Measurements from ENCODE around the gene CD72.
"Not testable (repeated sequence)": the region's sequence is repeated elsewhere in the genome, so short reads cannot be mapped to it uniquely, and the experiment has no call there.

Gene CD72

DNA sequence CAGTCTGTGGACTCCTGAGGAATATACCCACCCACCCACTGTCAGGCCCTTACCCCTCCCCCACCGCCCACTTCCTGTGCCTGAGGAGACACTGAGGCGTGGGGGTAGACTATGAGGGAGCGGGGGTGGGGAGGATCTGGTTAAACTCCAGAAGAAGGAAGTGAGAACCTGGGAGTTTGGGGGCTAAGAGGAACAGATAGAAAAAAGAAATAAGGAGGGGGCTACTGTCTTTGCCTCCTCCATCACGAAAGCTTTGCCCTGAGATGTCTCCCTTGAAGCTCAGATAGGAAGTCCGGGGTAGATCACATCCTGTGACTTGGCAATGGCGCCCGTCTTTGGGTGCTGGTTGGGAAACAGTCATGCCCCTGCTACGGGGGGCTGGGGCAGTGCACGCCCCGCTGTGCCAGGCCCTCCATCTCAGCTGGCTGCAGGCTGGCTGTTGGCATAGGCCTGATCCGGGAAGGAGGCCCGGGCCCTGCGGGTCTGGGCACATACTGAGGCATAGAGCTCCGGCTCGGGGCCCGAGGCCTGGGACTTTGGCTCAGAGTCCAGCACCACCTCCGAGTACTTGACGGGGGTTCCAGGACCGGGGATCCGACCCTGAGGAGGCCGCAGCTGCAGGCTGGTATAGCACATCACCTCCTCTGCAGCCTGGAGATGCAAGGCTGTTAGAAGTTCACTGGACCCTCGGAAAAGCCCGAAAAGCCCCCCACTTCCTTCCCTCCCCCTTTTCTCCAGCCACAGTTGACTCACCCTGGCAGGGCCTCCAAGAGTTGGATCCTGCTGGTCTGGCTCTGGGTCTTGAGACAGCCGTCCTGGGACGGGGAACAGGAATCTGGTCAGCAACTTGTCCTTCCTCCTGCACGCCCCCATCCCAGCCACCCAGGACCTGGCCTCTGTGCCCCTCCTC is 31.5 kb upstream of the CD72 start:
- DNase-seq (ENCODE audit: low read depth in 2 of 2): no peak

DNA sequence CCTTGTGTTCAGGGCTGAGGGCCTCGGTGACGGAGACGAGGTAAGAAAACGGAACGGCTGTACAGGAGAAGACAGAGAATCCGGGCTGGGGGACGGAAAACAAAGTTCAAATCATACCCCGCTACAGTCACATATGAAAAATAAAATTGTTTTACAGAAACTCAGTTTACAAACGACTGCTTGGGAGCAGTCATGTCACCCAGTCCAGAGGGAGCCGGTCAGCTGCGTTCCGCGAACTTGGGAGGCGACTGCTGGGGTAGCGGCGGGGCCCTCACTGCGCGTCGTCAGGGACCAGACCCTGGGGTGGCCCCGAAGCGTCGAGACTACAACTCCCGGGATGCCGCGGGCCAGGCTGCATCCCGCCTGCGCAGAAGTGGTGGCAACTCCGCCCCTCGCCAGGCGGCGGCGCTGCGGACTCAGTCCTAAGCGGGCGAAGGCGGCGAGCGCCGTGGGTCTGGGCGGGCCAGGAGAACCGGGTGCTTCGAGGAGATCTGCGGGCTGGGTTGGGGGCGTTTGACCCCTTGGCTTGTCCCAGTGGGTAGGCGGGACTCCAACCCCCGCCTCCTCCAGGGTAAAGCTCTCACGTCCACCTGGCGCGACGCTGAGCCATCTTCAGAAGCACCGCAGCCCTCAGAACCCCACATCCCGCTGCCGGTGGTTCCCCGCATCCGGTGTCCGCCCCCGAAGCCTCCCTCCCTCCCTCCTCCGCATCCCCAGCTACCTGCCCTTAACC is 28.5 kb upstream of the CD72 start:
- DNase-seq (ENCODE audit: low read depth in 2 of 2): peak; percentile 83

DNA sequence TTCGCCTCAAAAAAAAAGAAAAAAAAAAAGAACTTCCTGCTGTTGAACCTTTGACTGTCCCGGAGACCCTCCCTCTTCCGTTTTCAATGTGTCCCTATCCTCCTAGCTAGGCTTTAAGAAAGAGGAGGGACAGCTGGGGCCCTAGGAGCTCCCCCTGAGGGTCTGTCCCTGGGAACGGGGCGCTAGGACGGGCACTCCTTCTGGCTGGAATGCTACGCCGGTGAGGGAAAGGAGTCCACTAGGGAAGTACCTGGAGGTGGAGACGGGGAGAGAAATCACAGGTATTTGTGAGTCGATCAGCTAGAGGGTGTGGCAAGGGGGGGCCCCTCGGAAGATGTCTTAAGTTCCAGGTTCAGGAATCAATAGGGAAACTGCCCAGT is 27.9 kb upstream of the CD72 start:
- DNase-seq (ENCODE audit: low read depth in 2 of 2): no peak

DNA sequence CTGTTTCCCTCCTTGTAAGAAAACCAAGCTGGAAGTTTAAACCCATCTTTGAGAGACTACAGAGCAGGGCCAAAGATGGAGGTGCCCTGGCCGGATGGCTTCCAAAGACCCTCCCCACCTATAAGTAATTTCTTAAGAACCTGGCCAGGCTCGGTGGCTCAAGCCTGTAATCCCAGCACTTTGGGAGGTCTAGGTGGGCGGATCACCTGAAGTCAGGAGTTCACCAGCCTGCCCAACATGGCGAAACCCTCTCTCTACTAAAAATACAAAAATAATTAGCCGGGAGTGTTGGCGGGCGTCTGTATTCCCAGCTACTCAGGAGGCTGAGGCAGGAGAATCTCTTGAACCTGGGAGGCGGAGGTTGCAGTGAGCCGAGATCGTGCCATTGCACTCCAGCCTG is 27.5 kb upstream of the CD72 start:
- DNase-seq (ENCODE audit: low read depth in 2 of 2): not testable (repeated sequence)

DNA sequence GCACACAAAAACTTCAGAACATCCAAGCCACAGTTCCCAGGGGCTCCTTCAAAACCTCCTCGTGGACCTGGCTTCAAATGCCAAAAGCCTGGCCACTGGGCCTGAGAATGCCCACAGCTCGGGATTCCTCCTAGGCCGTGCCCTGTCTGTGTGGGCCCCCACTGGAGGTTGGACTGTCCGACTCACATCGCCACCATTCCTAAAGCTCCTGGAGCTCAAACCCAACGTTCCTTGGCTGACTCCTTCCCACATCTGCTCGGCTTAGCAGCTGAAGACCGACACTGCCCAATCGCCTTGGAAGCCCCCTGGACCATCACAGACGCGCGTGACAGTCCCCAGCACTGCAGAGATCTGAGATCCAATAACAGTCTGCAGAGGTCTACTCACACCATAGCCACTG is 24.8 kb upstream of the CD72 start:
- no peak for DNase-seq (ENCODE audit: low read depth in 2 of 2)

DNA sequence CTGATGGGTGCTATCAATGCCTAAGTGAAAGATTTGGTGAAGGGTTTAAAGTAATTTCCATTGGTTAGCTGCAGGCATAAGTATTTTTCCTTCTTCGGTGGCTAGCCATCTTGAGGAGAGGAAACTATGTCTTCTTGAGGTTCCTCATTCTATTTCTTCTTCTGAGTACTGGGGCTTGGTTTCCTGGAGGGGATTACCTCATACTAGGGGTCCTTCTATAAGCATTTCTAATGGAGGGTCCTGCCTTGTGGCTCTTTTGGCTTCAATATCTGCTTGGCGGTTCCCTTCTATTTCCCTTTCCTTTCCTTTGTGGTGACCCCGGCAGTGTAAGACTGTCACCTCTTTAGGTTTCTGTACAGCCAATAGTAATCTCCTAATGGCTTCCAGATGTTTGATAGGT is 23.3 kb upstream of the CD72 start:
- DNase-seq (ENCODE audit: low read depth in 2 of 2): not testable (repeated sequence)

DNA sequence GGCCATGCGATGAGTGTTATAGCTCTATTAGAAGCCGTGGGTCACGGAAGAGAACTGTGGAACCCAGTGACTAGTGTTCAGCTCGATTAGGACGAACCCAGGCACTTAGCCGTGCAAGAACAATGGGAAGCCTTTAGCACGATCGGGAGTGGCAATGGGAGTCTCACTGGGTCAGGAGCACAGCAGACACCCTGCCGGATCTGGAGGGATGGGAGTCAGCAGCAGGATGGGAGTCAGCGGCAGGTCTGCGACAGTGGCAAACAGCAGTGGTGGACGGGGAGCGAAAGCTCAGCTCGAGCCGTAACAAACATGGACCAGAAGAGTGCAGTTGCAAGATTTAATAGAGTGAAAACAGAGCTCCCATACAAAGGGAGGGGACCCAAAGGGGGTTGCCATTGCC is 22.2 kb upstream of the CD72 start:
- not testable (repeated sequence) for DNase-seq (ENCODE audit: low read depth in 2 of 2)

DNA sequence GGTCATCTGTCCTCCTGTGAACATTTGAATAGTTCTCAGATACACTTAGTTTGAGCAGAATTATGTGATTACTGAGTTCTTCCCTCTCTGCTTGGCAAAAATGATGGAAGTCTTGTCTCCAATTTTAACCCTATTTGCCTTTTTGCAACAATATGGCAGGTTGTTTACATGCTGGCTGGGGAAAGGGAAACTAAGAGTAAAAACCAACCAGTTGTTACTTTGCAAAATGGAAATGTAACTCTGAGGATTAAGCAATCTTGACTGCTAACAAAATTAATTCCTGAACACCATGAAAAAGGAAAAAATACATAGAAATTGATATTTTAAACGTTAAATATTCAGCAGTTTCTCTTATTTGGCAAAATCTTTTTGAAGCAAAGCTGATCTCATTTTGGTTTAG is 21.4 kb upstream of the CD72 start:
- no peak for DNase-seq (ENCODE audit: low read depth in 2 of 2)

DNA sequence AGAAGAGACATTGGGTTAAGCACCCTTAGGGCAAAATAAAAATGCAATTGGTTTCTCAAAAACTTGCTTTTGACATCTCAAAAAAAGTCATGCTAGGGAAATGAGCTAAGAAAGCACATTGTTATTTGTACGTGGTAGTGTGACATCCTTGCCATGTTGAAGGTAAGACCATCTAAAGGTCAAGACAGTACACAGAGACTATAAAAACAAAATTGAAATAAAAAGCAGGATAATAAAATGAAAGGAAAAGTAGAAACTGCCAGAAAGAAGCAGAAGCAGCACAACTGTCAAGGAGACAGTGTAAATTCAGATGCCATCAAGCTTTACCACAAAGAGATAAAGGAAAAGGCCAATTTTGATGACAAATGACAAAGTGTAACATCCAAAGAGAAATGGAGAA is 21.0 kb upstream of the CD72 start:
- not testable (repeated sequence) for DNase-seq (ENCODE audit: low read depth in 2 of 2)

DNA sequence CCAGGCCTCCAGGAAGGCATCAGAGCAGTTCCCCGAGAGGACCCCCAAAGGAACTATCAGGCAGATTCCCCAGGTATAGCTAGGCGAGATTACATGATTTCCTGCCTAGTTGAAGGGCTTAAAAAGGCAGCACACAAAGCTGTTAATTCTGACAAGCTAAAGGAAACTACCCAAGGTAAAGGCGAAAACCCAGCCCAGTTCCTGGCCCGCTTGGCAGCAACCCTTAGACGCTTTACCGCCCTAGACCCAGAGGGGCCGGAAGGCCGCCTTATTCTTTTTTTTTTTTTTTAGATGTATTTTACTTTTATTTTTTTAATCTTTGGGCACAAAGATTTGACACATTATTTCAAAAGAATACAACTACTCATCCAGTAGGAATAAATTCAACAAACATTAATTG is 20.5 kb upstream of the CD72 start:
- not testable (repeated sequence) for DNase-seq (ENCODE audit: low read depth in 2 of 2)

DNA sequence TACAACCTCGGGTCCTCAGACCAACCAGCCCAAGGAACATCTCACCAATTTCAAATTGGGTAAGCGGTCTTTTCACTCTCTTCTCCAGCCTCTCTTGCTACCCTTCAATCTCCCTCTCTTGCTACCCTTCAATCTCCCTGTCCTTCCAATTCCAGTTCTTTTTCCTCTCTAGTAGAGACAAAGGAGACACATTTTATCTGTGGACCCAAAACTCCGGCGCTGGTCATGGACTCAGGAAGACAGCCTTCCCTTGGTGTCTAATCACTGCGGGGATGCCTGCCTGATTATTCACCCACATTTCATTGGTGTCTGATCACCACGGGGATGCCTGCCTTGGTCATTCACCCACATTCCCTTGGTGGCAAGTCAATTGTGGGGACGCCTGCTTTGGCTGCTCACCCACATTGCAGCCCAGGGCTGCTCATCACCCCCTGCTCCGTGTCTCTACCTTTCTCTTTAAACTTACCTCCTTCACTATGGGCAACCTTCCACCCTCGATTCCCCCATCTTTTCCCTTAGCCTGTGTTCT is 19.3 kb upstream of the CD72 start:
- not testable (repeated sequence) for DNase-seq (ENCODE audit: low read depth in 2 of 2)

DNA sequence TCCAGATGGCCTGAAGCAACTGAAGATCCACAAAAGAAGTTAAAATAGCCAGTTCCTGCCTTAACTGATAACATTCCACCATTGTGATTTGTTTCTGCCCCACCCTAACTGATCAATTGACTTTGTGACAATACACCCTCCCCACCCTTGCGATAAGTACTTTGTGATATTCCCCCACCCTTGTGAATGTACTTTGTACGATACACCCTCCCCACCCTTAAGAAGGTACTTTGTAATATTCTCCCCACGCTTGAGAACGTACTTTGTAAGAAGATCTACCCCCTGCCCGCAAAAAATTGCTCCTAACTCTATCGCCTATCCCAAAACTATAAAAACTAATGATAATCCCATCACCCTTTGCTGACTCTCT is 18.6 kb upstream of the CD72 start:
- DNase-seq (ENCODE audit: low read depth in 2 of 2): not testable (repeated sequence)

DNA sequence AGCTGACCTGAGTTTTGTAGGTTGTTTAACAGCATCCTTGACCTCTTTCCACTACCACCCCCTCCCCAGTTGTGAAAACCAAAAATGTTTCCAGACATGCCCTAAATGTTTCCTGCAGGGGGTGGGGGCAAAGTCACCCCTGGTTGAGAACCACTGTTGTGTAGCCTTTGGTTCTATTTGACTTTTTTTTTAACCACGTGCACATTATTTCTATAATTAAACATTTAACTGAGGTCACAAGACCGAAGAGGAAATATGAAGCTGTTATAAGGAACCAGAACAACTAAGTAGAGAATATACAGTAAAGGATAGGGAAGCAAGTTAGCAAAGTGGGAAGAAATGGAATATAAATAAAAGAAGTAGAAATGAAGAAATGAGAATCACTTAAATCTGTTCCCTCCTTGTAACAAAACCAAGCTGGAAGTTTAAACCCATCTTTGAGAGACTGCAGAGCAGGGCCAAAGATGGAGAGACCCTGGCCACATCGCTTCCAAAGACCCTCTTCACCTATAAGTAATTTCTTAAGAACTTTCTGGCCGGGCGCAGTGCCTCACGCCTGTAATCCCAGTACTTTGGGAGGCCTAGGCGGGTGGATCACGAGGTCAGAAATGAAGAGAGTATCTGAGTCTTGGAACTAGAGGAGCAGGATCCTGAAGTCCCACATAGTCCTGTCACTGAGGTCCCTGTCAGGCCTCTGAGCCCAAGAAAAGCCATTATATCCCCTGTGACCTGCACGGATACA is 18.1 kb upstream of the CD72 start:
- DNase-seq (ENCODE audit: low read depth in 2 of 2): no peak

DNA sequence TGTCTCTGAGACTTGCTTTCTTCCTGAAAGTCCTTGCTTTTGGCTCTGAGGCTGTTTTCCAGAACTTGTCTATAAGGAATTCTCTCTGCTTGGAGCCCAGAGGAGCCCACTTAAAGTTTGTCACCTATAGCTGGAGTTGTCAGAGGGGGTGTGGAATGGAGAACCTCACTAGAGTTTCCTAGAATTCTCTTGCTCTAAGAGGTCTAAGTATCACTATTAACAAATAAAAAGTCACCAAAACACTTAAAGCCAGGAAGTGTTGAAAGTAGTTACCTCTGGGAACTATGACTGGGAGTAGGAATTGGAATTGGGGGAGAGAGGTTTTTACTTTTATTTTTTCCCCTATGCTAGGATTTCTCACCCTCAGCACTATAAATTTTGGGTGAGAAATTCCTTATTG is 17.5 kb upstream of the CD72 start:
- no peak for DNase-seq (ENCODE audit: low read depth in 2 of 2)

DNA sequence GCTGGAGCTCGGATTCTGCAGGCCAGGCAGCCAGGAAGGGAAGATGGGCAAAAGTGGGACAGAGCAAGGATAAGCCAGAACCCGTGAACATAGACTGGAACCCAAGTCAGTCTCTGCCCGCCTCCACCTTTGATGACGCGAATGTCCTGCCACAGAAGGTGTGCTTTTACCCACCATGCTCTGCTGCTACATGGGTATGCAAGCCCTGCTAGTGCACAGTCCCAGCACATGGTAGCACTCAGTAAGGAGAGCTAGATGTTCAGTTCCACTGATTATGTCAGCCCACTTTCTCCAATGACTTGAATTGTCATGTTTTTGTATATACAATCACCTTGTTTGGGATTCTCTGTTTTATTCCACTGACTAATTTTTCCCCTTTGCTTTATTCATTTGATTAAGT is 11.4 kb upstream of the CD72 start:
- DNase-seq (ENCODE audit: low read depth in 2 of 2): no peak

DNA sequence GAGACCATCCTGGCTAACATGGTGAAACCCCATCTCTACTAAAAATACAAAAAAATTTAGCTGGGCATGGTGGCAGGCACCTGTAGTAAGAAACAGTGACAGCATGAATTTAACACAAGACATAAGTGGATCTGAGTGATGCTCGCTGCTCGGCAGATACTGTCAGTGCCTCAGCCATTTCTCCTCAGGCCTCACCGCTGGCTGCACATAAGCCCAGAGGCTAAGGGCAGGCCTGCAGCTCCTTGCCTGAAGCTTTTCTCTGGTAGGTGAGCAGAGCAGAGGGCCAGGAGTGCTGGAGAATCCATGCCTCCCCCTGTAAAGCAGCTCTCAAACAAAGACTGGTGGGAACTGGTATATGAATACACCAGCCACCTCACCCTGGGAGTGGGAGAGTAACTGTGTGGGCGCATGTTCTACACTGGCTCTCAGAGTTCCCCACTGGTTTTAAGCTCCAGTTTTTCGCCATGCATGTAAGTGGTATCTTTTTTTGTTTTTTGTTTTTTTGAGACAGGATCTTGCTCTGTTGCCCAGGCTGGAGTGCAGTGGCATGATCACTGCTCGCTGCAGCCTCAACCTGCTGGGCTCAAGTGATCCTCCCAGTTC is 10.3 kb upstream of the CD72 start:
- DNase-seq (ENCODE audit: low read depth in 2 of 2): no peak

DNA sequence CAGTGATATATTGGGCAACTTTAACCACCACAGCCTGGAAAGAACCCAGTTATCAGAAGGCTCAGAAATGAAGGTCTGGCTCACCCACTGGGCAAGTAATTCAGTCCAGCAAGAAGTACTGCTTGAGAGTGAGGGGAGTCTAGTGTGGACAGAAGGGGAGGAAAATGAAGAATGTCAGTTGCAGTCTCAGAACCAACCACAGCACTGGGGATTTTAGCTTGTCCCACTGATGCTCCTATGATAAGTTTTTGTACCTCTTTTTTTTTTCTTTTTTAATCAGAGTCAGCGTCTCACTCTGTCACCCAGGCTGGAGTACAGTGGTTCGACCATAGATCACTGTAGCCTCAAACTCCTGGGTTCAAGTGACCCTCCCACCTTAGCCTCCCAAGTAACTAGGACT is 9.4 kb upstream of the CD72 start:
- DNase-seq (ENCODE audit: low read depth in 2 of 2): no peak

DNA sequence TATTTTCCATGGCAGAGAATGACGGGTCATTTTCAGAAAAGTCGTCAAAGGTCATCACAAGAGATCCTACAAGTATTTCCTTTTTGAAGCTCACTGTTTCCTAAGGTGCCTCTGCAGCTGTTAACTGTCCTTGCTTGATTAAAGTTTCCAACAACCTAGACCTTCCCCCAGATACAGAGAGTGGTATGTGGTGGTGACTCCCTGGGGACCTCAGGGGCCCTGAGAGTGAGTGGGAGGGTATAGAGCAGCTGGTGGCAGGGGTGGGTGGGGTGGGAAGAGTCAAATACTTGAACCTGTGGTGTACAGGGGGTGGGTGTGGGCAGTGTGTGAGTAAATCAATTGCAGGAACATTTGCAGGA is 1.6 kb upstream of the CD72 start:
- no peak for DNase-seq (ENCODE audit: low read depth in 2 of 2)

DNA sequence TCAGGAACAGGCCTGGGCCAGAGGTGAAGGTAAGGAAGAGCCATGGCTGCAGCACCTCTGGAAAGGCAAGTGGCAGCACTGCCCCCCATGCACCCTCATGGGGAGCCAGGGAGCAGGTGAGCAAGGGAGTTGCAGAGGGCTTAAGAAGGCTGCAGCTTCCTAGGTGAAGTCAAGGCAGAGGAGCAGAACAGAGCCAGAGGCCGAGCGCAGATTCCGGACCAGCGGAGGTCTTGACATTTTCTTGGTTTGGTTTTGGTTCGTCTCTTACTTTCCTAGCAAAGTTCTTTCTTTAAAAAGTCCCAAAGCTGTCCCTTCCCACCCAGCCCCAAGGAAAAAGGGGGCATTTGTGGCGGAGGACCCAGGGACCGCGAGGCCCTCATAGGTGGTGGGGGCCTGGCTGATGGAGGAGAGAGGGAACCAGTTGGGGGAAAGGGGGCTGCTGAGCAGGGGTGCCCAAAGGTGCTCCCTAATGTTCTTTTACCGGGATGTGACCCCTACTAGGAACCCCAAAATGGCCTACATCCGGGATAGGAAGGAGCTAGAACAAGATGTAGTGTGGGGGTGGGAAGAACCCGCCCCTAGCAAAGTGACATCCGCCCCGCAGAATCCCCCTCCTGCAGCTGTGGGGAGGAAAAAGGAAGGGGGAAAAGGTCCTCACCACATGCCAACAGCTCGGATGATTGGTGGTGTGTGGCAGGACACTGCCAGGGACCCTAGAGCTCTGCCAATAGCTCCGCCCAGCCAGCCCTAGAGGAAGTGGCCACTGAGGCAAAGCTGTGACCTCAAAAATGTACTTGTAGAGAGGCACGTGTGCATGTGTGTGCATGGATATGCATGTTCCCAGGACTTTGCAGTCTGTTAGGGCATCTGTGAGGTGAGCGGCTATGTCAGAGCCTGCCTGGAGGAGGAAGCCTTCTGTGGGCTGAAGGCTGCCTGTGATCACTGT is 914 bp upstream of the CD72 start:
- no peak for DNase-seq (ENCODE audit: low read depth in 2 of 2)

DNA sequence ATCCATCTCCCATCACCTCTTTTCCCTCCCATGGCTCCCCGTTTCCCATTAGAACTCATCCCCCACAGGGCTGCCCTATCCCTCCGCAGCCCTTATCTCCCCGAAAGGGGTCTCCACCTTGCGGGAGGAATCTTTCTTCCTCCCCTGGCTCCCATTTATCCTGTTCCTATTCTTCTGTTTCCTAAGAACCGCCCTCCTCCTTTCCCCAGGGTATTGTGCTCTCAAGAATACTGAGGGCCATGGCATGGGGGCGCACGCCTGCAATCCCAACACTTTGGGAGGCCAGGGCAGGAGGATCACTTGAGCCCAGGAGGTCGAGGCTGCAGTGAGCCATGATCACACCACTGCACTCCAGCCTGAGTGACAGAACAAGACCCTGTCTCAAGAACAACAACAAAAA is 665 bp downstream of the CD72 start:
- DNase-seq (ENCODE audit: low read depth in 2 of 2): no peak
